DND-41 (cell line): ENCODE measurements around the gene CCDC106.

Source experiments
- CTCF ChIP-seq: IDR thresholded peaks from 2 replicates; pipeline ENCODE4 v1.5.1; 2012; ENCODE audit warnings: borderline replicate concordance, low read length, moderate library complexity, mild to moderate bottlenecking; ENCODE audit not compliant: poor library complexity, severe bottlenecking; ENCODE audit errors: extremely low read depth
- EZH2 ChIP-seq: IDR thresholded peaks from 3 replicates; pipeline ENCODE4 v1.6.1; 2012; ENCODE audit warnings: borderline replicate concordance, low read depth, mild to moderate bottlenecking, moderate library complexity, low read length, inconsistent platforms; ENCODE audit not compliant: severe bottlenecking

- TF ChIP-seq CTCF (no peak), EZH2 (no peak)
Measured at GRCh38 chr19:55658846-55659459, 10.9 kb downstream of the CCDC106 start.
